RWPE1 (cell line): ENCODE measurements around the gene CFAP221.

Source experiments
- CTCF ChIA-PET: fragments of 350-600 bp; sonication (Branson Sonifier 250); formaldehyde crosslinking; extraction: SDS; loops from one replicate; lab custom pipeline; 2021; lab: Yijun Ruan, JAX
- POLR2A ChIA-PET: fragments of 400-600 bp; formaldehyde crosslinking; extraction: SDS; loops from one replicate; lab custom pipeline; 2020; ENCODE audit warnings: antibody characterized with exemption; ENCODE audit not compliant: low non-redundant PET; lab: Yijun Ruan, JAX
- DNase-seq: peaks from one replicate; pipeline ENCODE4 v3.0.0; 2012; ENCODE audit warnings: low spot score
- H3K27ac ChIP-seq: fragments of 450-650 bp; 2 replicates; pipeline ENCODE4 v1.5.1; 2017
- TF ChIP-seq, protein P1 (sequence below): fragments of 450-650 bp; conservative IDR thresholded peaks from 2 replicates; pipeline ENCODE4 v1.5.1; 2017; ENCODE audit warnings: low read depth, mild to moderate bottlenecking

The CFAP221 gene

DNA sequence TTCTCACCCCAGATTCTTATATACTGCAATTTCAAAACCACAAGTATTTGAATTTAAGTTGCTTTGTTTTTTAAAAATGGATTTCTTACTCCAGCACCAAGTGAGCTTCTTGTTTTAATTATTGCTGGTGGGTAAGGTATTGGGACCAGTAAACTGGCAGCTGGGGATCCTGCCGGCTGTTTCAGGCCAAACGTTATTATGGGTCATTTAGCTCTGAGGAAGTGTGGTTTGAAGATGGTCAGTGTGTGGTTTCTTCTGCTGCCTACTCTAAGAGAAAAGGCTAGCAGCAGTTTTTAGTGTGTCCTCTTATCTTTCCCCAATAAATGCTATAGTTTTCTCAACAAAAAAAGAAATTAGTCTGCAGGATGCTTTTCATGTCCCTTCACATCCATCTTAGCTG lies 30.6 kb downstream of the CFAP221 start:
- no peak for DNase-seq
- TF ChIP-seq, protein P1, sequence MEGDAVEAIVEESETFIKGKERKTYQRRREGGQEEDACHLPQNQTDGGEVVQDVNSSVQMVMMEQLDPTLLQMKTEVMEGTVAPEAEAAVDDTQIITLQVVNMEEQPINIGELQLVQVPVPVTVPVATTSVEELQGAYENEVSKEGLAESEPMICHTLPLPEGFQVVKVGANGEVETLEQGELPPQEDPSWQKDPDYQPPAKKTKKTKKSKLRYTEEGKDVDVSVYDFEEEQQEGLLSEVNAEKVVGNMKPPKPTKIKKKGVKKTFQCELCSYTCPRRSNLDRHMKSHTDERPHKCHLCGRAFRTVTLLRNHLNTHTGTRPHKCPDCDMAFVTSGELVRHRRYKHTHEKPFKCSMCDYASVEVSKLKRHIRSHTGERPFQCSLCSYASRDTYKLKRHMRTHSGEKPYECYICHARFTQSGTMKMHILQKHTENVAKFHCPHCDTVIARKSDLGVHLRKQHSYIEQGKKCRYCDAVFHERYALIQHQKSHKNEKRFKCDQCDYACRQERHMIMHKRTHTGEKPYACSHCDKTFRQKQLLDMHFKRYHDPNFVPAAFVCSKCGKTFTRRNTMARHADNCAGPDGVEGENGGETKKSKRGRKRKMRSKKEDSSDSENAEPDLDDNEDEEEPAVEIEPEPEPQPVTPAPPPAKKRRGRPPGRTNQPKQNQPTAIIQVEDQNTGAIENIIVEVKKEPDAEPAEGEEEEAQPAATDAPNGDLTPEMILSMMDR, result no peak
- H3K27ac ChIP-seq, result no peak overlapping the region
- ChIA-PET POLR2A (no interaction called here), CTCF (no interaction called here)

DNA sequence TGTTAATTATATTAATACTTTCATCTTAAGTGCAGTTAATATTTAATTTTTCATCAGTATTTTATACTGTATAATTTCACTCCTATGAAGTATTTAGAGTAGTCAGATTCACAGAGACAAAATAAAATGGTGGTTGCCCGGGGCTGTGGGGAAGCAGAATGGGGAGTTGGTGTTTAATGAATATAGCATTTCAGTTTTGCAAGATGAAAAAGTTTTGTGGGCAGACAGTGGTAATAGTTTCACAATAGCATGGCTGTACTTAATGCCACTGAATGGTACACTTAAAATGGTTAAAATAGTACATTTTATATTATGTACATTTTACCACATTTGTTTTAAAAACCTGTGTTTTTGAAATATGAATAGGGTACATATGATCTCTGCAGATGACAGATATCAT lies 31.2 kb downstream of the CFAP221 start:
- no peak overlapping the region for H3K27ac ChIP-seq
- CTCF ChIA-PET, result no interaction called here
- TF ChIP-seq, protein P1, result no peak
- POLR2A ChIA-PET, result no interaction called here
- DNase-seq, result no peak

DNA sequence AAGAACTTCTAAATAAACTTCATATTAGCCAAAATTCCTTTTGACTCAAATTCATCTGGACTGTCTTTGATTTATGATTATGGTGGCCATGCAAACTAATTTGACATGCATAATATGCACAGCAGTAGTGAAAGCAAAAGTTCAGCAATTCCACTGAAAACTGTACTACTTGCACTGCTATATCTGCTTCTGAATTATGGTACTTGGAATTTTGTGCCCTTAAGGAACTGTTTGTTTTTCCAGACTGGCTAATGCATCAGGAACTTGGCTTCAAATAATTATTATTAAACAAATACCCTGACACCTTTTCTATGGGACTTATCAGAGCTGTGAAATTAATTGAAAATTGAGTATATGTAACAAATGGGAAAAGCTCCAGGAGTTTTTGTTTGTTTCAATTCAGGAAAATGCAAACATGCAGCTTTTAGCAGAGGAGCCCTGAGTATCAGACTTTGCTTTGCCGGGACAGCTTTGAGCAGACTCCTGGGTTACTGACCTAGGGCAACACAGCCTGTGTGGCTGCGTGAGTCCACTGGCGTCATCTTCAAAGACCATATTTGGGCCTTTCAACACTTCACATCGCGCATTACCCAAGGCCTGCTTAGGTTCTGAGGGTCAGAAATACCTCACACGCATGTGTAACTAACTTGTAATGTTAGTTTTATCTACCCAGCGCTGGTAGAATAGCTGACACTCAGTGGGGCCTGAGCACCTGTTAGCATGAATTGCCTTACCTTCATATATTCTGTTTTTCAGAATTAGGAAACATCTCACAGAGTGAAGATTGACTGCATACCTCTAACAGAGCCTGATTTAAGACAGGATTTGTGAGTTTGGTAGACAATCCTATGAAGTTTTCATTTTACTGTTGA lies 35.4 kb downstream of the CFAP221 start:
- TF ChIP-seq, protein P1, result no peak
- POLR2A ChIA-PET, result no interaction called here
- CTCF ChIA-PET, result interaction anchor here (0.6 kb wide), 1 partner anchor 157 kb away, joined by 3 read pairs; no protein-coding TSS in a partner anchor

GRCh38 chr2:119580550-119581072 lies 36.4 kb downstream of the CFAP221 start:
- ChIA-PET POLR2A (no interaction called here), CTCF (interaction anchor here (0.6 kb wide), 1 partner anchor 156 kb away, joined by 3 read pairs; no protein-coding TSS in a partner anchor)
- TF ChIP-seq, protein P1, result no peak
- DNase-seq, result no peak
- no peak overlapping the region for H3K27ac ChIP-seq

More for the DNA sequence above, 35.4 kb downstream of the CFAP221 start:
- DNase-seq, result no peak
- H3K27ac ChIP-seq, result no peak overlapping the region

GRCh38 chr2:119583291-119583690 lies 39.0 kb downstream of the CFAP221 start:
- CTCF ChIA-PET, result interaction anchor here (0.6 kb wide), 1 partner anchor 386 kb away, joined by 3 read pairs; no protein-coding TSS in a partner anchor
- no peak for DNase-seq
- TF ChIP-seq, protein P1, result no peak
- POLR2A ChIA-PET, result interaction anchor here (0.9 kb wide), 1 partner anchor 54 kb away, joined by 3 read pairs; no protein-coding TSS in a partner anchor
- no peak overlapping the region for H3K27ac ChIP-seq

GRCh38 chr2:119584469-119584868 lies 40.2 kb downstream of the CFAP221 start:
- TF ChIP-seq, protein P1, result no peak
- DNase-seq, result no peak
- ChIA-PET CTCF (no interaction called here), POLR2A (no interaction called here)
- no peak overlapping the region for H3K27ac ChIP-seq
